DOHH2 (cell line): Measurements from ENCODE around the gene MAST2.

Experiments used
- CTCF ChIP-seq: fragments of 200-600 bp; sonication (generic); IDR thresholded peaks from one replicate; pipeline ENCODE4 v1.5.1; 2014; ENCODE audit warnings: antibody characterized with exemption, mild to moderate bottlenecking, low read depth, low read length; ENCODE audit not compliant: poor library complexity, severe bottlenecking
- EZH2phosphoT487 ChIP-seq: fragments of 200-600 bp; sonication (generic); IDR thresholded peaks from 2 replicates; pipeline ENCODE4 v1.6.1; 2017; ENCODE audit warnings: borderline replicate concordance, mild to moderate bottlenecking, antibody characterized with exemption, low read length, moderate library complexity, mixed read lengths

GRCh38 chr1:46005594-46005993 lies 202.2 kb downstream of the MAST2 start:
- TF ChIP-seq CTCF (no peak), EZH2phosphoT487 (no peak)
